GM21367 (cell line): ENCODE data around the gene SLC18A3.

Experiments used
- ATAC-seq: cut with Tn5 transposase; IDR thresholded peaks from one replicate; pipeline ENCODE4 v1.9.1; 2021; ENCODE audit not compliant: unreplicated experiment

The SLC18A3 gene

GRCh38 chr10:49649936-49650723 is 40.0 kb downstream of the SLC18A3 start:
- no peak for ATAC-seq

DNA sequence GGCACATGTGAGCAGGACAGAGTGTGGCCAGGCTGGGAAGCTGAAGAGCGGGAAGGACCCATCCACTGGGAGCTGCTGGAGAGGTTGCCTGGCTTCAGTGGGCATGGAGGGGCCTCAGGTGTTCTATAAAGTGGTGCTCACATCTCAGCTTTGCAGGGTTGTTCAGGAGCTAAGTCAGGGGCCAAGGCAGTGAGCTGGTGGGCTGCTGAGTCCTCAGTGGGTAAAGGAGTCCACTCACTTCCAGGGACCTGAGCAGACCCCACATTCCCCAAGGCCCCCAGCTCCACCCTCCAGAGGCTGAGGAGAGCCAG is 40.6 kb downstream of the SLC18A3 start:
- ATAC-seq = no peak

DNA sequence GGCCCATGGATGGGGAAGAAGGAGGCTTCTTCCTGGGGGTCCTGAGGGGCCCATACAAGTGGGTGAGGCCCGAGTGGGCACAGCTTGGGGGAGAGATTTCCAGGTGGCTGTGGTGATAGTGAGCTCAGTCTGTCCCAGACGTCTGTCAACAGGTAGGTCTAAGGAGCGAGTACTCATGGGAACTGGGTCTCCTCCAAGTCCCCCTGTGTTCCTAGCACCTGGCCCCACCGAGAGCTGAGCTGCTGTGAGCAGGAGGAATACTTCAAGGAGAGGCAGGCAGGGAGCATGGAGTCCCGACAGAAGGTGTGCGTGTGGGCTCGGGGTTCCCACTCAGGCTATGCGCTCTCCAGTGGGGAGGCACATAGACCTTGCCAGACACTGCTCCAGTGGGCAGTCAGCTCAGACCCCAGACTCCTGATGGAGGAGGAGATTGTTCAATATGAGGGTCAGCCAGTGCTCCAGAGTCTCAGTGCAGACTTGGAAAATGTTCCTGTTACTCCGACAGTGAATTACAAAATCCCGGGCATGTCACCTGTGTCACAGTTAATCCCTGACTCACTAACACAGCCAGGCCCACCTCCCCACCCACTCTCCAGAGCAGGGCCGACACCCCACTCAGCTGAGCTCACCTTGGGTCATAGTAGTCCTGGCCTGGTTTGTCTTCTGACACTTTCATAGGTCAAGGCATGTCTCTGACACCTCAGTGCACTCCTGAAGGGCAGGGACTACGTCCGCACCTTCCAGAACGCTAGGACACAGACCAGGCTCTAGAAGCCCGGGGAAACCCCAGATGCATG is 41.1 kb downstream of the SLC18A3 start:
- no peak for ATAC-seq

DNA sequence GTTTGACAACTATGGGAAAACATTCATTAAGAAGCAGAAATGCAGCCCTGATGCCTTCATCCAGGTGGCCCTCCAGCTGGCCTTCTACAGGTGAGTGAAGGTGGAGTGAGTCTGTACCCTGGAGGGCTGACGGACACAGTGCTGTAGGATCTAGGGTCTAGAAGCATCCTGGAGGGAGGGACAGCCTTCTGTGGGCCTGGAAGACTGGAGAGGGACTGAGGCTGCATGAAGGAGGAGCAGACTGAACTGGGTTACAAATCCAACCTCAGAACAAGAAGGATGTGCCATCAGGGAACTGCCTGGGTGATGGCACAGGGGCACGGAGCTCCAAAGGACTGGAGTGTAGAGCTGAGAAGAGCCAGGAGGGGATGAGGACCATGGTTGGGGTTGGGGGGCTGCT is 41.8 kb downstream of the SLC18A3 start:
- ATAC-seq = no peak

DNA sequence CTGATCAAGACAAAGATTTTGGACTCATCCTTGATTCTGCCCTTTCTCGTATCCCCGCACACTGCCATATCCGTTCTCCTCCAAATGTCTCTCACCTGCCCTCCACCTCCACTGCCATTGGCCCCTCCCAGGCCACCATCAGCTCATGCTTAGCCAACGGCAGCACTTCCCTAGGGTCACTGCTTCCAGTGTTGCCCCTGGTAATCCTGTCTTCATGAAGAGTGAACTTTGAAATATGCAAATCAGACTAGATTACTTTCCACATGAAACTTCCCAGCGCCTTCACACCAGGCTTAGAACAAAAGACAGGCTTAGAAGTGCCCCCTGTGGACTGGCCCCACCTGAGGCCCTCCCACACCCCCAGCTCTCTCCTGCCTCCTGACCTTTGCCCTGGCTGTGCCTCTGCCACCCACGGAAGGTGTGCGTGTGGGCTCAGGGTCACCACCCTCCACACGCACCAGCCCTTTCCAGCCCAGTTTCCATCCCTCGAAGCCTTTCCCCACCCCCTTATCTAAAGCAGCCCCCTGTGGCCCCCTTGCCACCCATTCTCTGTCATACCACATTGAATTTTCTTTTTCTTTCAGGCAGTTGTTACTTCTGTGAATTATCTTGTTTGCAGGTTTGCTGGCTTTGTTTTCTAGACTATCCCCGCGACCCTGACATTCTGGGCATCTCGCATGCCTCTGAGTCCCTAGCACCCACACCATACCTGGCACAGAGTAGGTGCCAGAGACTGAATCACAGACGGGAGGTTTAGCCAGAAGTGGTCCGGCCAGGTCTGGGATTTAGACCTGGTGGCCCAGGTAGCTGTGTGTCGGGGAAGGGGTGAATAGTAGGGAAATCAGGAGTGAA is 42.5 kb downstream of the SLC18A3 start:
- ATAC-seq = no peak

DNA sequence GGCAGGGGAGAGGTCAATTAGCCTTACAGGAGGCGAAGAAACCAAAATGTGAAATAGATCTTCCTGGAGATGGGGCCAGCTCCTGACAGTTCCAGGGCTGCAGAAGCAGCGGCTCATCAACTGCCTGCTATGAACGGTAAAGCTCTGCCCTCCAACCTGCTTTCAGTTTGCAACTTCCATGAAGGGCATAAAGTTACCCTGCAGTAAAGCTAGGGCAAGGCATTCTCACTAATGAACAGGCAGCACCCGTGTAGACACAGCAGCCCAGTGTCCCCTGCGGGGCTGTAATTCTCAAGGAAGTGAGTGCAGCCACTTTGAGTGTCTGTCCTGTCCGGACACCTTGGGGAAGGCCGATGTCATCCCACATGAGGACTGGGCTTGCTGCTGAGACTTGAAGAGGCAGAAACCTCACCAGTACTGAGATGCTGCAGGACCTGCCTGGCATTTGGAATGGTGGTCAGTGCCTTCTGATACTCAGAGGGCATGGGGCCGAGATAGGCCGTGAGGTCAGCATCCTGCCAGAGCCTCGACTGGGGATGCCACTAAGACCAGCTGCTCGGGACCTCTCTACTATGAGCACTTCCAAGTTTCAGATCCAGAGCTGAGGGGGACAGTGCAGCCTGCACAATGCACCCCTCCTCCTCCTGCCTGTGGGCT is 43.3 kb downstream of the SLC18A3 start:
- no peak for ATAC-seq

DNA sequence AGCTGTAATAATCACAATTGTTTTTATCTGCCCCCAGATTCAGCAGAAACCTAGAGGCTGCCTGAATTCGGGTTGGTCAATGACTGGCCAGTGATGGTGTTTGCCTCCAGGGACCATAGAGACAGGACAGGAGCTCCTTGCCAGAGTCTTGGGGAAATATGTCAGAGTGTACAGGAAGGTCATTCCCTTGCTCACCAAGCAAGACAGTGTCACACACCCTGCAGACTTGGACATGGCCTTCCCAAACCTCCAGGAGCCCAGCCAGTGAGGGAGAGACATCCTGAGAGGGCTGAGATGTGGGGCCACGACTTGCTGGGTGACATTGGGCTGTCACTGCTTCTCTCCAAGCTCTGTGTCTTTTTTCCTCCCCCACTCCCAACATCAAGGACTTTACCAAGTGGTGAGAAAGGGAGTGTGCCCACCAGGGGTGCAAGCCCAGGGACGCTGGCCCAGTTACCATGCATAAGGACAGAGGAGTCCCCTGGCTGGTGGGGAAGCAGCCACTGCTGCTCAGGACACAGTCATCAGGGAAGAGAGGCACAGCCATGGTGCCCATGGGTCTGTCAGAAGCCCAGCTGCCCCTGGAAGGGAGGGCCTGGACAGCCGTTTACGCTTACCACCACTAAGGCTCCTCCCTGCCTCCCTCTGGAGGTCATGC is 44.1 kb downstream of the SLC18A3 start:
- no peak for ATAC-seq

DNA sequence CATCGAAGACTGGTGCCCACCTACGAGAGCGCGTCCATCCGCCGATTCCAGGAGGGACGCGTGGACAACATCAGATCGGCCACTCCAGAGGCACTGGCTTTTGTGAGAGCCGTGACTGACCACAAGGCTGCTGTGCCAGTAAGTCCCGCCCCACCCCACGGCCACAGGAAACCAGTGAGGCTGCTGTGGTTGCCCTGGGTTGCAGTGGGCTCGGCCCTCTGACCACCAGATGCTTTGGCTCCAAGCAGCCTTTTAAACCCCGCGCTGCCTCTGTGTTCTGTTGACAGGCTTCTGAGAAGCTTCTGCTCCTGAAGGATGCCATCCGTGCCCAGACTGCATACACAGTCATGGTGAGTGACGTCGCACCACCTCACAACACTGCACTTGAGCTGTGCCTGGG is 45.0 kb downstream of the SLC18A3 start:
- no peak for ATAC-seq

GRCh38 chr10:49656845-49657493 is 46.9 kb downstream of the SLC18A3 start:
- no peak for ATAC-seq

DNA sequence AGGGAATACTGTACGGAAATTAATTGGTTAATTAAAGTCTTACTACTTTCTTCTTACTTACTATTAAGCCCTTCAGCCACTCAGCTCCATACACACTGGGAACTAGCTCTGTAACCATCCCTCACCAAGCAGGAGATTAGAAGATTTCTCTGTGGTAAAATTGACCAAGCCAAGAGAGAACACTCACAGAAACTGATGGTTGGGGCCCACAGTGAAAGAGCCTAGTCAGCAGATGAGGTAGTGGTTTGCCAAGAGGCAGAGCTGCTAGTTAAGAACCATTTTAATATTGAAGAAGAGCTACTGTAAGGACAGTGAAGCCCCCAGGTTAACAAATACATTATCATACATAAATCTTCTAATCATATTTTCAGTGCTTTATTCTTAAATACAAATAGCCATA is 47.5 kb downstream of the SLC18A3 start:
- ATAC-seq = no peak

- no peak for ATAC-seq
These were observed 51.2 kb downstream of the SLC18A3 start for GRCh38 chr10:49661140-49661856.
